H9 (cell line): ENCODE data around the gene MAP2K2. TPM values are rescaled to one million over a fixed set of nuclear protein-coding genes. Genes with fewer than 3 reads are reported as not detected.
"Not testable (repeated sequence)": the region's sequence is repeated elsewhere in the genome, so short reads cannot be mapped to it uniquely, and the experiment has no call there.

Experiments
- DNase-seq: peaks from one replicate; pipeline ENCODE4 v3.0.0-alpha.2; 2017
- H2AFZ ChIP-seq: one replicate; pipeline ENCODE4 v1.6.1; 2013; ENCODE audit warnings: mild to moderate bottlenecking, low read length, control low read depth, moderate library complexity
- H2AK5ac ChIP-seq: 2 replicates; pipeline ENCODE4 v1.6.1; 2013; ENCODE audit warnings: low read length, control low read depth, mixed read lengths; ENCODE audit not compliant: insufficient read length
- H2BK120ac ChIP-seq: one replicate; pipeline ENCODE4 v1.6.1; 2013; ENCODE audit warnings: low read depth, mild to moderate bottlenecking, low read length, control low read depth, inconsistent platforms; ENCODE audit not compliant: poor library complexity, severe bottlenecking
- H2BK12ac ChIP-seq: 2 replicates; pipeline ENCODE4 v1.6.1; 2013; ENCODE audit warnings: low read length, control low read depth, mixed read lengths, low read depth; ENCODE audit not compliant: insufficient read length
- H2BK15ac ChIP-seq: 2 replicates; pipeline ENCODE4 v1.6.1; 2013; ENCODE audit warnings: low read depth, low read length, control low read depth
- H2BK20ac ChIP-seq: one replicate; pipeline ENCODE4 v1.6.1; 2013; ENCODE audit warnings: low read depth, mild to moderate bottlenecking, low read length, control low read depth, inconsistent platforms; ENCODE audit not compliant: poor library complexity, severe bottlenecking
- H2BK5ac ChIP-seq: 2 replicates; pipeline ENCODE4 v1.6.1; 2013; ENCODE audit warnings: low read length, control low read depth, mixed read lengths; ENCODE audit not compliant: insufficient read length
- H3K14ac ChIP-seq: 2 replicates; pipeline ENCODE4 v1.6.1; 2013; ENCODE audit warnings: low read length, control low read depth; ENCODE audit not compliant: insufficient read depth
- H3K18ac ChIP-seq: 2 replicates; pipeline ENCODE4 v1.6.1; 2013; ENCODE audit warnings: low read depth, mild to moderate bottlenecking, mixed read lengths, low read length, control low read depth; ENCODE audit not compliant: insufficient read length
- H3K23ac ChIP-seq: 2 replicates; pipeline ENCODE4 v1.6.1; 2013; ENCODE audit warnings: low read length, control low read depth, mixed read lengths, low read depth; ENCODE audit not compliant: insufficient read length
- H3K23me2 ChIP-seq: 2 replicates; pipeline ENCODE4 v1.6.1; 2013; ENCODE audit warnings: low read depth, mild to moderate bottlenecking, mixed read lengths, low read length, control low read depth; ENCODE audit not compliant: insufficient read length, poor library complexity, severe bottlenecking
- H3K27ac ChIP-seq: 2 replicates; pipeline ENCODE4 v1.5.1; 2013; ENCODE audit warnings: low read length, control low read depth, mixed read lengths, low read depth; ENCODE audit not compliant: insufficient read length
- H3K27me3 ChIP-seq: 2 replicates; pipeline ENCODE4 v1.6.1; 2013; ENCODE audit warnings: low read length, control low read depth, inconsistent platforms; ENCODE audit not compliant: insufficient read depth
- H3K4ac ChIP-seq: 2 replicates; pipeline ENCODE4 v1.6.1; 2013; ENCODE audit warnings: low read depth, mild to moderate bottlenecking, control low read depth, inconsistent platforms, low read length, moderate library complexity
- H3K4me1 ChIP-seq: 2 replicates; pipeline ENCODE4 v1.6.1; 2013; ENCODE audit warnings: low read length, control low read depth, inconsistent platforms; ENCODE audit not compliant: insufficient read depth
- H3K4me2 ChIP-seq: 2 replicates; pipeline ENCODE4 v1.6.1; 2013; ENCODE audit warnings: low read length, control low read depth, mixed read lengths; ENCODE audit not compliant: insufficient read length, insufficient read depth
- H3K56ac ChIP-seq: 2 replicates; pipeline ENCODE4 v1.6.1; 2013; ENCODE audit warnings: low read depth, mild to moderate bottlenecking, mixed read lengths, low read length, control low read depth; ENCODE audit not compliant: insufficient read length
- H3K79me1 ChIP-seq: 2 replicates; pipeline ENCODE4 v1.6.1; 2013; ENCODE audit warnings: low read depth, mild to moderate bottlenecking, moderate library complexity, low read length, control low read depth, inconsistent platforms; ENCODE audit not compliant: insufficient read depth, poor library complexity, severe bottlenecking
- H3K79me2 ChIP-seq: 2 replicates; pipeline ENCODE4 v1.6.1; 2013; ENCODE audit warnings: low read length, control low read depth, inconsistent platforms; ENCODE audit not compliant: insufficient read depth
- H3K9ac ChIP-seq: 2 replicates; pipeline ENCODE4 v1.6.1; 2013; ENCODE audit warnings: low read length, control low read depth, mixed read lengths; ENCODE audit not compliant: insufficient read length; ENCODE audit errors: extremely low read depth
- H3K9me3 ChIP-seq: one replicate; pipeline ENCODE4 v1.6.1; 2013; ENCODE audit warnings: low read depth, low read length, inconsistent platforms; ENCODE audit not compliant: control insufficient read depth
- H3T11ph ChIP-seq: one replicate; pipeline ENCODE4 v1.6.1; 2013; ENCODE audit warnings: mild to moderate bottlenecking, low read length, control low read depth, inconsistent platforms
- H4K20me1 ChIP-seq: one replicate; pipeline ENCODE4 v1.6.1; 2013; ENCODE audit not compliant: control insufficient read depth, insufficient read length, insufficient read depth
- H4K5ac ChIP-seq: 2 replicates; pipeline ENCODE4 v1.6.1; 2013; ENCODE audit warnings: low read depth, mild to moderate bottlenecking, mixed read lengths, low read length, control low read depth; ENCODE audit not compliant: insufficient read length
- H4K8ac ChIP-seq: replicated peaks from 2 replicates; pipeline ENCODE4 v1.6.1; 2013; ENCODE audit warnings: low read length, control low read depth, mixed read lengths, low read depth; ENCODE audit not compliant: insufficient read length
- H4K91ac ChIP-seq: 2 replicates; pipeline ENCODE4 v1.6.1; 2013; ENCODE audit warnings: low read depth, mild to moderate bottlenecking, moderate library complexity, mixed read lengths, low read length, control low read depth; ENCODE audit not compliant: insufficient read length
- H3K27ac Mint-ChIP-seq, 3 experiments: 2 replicates in 2 of 3; 3 replicates in 1 of 3; pipeline ENCODE4 v1.8.0; 2020 to 2021; ENCODE audit warnings: mixed read lengths in 3 of 3, mild to moderate bottlenecking in 1 of 3, moderate library complexity in 1 of 3
- H3K27me3 Mint-ChIP-seq: 2 replicates; pipeline ENCODE4 v1.8.0; 2021; ENCODE audit warnings: low read depth, mild to moderate bottlenecking, moderate library complexity, mixed read lengths
- H3K36me3 Mint-ChIP-seq, 3 experiments: 2 replicates in 2 of 3; 3 replicates in 1 of 3; pipeline ENCODE4 v1.8.0; 2020 to 2021; ENCODE audit warnings: low read depth in 3 of 3, mixed read lengths in 3 of 3; ENCODE audit not compliant: insufficient read depth in 1 of 3
- H3K4me1 Mint-ChIP-seq, 2 experiments: 2 replicates each; pipeline ENCODE4 v1.8.0; 2020; ENCODE audit warnings: mixed read lengths in 2 of 2
- H3K4me3 Mint-ChIP-seq, 2 experiments: 2 replicates in 1 of 2; 3 replicates in 1 of 2; pipeline ENCODE4 v1.8.0; 2020 to 2021; ENCODE audit warnings: mild to moderate bottlenecking in 2 of 2, mixed read lengths in 2 of 2, moderate library complexity in 1 of 2
- H3K9me3 Mint-ChIP-seq, 2 experiments: 2 replicates in 1 of 2; 3 replicates in 1 of 2; pipeline ENCODE4 v1.8.0; 2020; ENCODE audit warnings: mild to moderate bottlenecking in 2 of 2, mixed read lengths in 2 of 2, moderate library complexity in 1 of 2
- WGBS: extraction: QIAGEN DNeasy Blood & Tissue Kit; methylation state at CpG from one replicate; pipeline ENCODE4 v1.1.7; 2013; ENCODE audit warnings: missing lambda C conversion rate, low lambda C conversion rate, mixed read lengths; ENCODE audit not compliant: insufficient read length; ENCODE audit errors: extremely low coverage; 5-methylcytosine and 5-hydroxymethylcytosine counted together
- total RNA-seq: library from RNA; stranded (reverse); gene quantifications from 2 replicates; pipeline ENCODE4 v1.2.1, GENCODE V29; 2021
- TF ChIP-seq, protein P1 (sequence below): fragments of 200-600 bp; sonication (generic); conservative IDR thresholded peaks from 3 replicates; pipeline ENCODE4 v1.8.0; 2021; ENCODE audit warnings: antibody characterized with exemption, mild to moderate bottlenecking

MAP2K2 gene
- total RNA-seq, 1 experiment from 2014 or later, result 167 TPM

DNA sequence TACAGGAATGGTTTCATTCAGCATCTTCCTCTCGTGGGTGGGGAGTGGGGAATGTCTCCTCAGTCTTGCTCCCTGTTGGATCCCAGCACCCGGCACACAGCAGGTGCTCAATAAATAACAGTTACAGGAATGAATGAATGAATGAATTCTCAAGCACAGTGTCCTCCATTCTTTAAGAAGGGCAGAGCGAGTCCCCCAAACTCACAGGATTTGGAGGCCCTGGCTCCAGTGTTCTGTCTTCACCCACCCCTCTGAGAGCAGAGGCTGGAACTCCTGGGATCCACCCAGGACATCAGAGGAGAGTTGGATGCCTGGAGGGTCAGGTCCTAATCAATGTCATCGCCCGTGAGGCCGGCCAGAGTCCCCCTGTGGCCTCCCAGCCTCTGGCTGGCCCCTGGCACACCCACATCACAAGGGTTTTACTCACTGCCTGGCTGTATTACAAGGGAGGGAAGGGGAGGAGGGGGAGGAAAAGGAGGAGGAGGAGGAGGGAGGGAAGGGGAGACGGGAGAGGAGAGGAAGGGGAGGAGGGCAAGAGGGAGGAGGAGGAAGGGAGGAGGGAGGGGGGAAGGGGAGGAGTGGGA lies 20.8 kb upstream of the MAP2K2 start:
- no peaks in the 10 kb centered on the region for H4K20me1 ChIP-seq
- no peak overlapping the region for H2BK5ac ChIP-seq
- no peaks in the 10 kb centered on the region; the same call in 1 of the 2 replicates for H3K4me1 ChIP-seq
- H3K9me3 Mint-ChIP-seq, result no peaks in the 10 kb centered on the region; a peak in 1 of 5 replicates
- no peak overlapping the region for H4K5ac ChIP-seq
- no peak overlapping the region for H3K27ac Mint-ChIP-seq
- no peaks in the 10 kb centered on the region for H3K79me2 ChIP-seq
- H3K9ac ChIP-seq, result no peak overlapping the region
- H2BK12ac ChIP-seq, result no peak overlapping the region
- H2BK15ac ChIP-seq, result no peak overlapping the region
- no peak overlapping the region for H2BK20ac ChIP-seq
- peaks cover 1 to 6% of the 10 kb centered on the region in 2 experiments; a peak in 3 of 4 replicates for H3K4me1 Mint-ChIP-seq
- H3K18ac ChIP-seq, result no peak overlapping the region
- WGBS, result no CpG with 5 or more reads among the region's 7 CpGs
- H3K27me3 Mint-ChIP-seq, result peaks cover 46% of the 10 kb centered on the region
- no peak overlapping the region for H3K23ac ChIP-seq
- H3K4me3 Mint-ChIP-seq, result no peak overlapping the region
- no peak overlapping the region for H2AK5ac ChIP-seq
- no peak overlapping the region for H3K27ac ChIP-seq
- no peak for DNase-seq
- H3K27me3 ChIP-seq, result no peaks in the 10 kb centered on the region
- no peak overlapping the region for H3K4me2 ChIP-seq
- H3K4ac ChIP-seq, result no peak overlapping the region
- no peaks in the 10 kb centered on the region for H3K23me2 ChIP-seq
- no peaks in the 10 kb centered on the region for H3K36me3 Mint-ChIP-seq
- H3K9me3 ChIP-seq, result no peaks in the 10 kb centered on the region
- H2BK120ac ChIP-seq, result no peak overlapping the region
- H3K79me1 ChIP-seq, result no peaks in the 10 kb centered on the region
- H3T11ph ChIP-seq, result no peak overlapping the region
- H3K56ac ChIP-seq, result no peak overlapping the region
- H4K91ac ChIP-seq, result no peak overlapping the region
- H4K8ac ChIP-seq, result no peak overlapping the region
- TF ChIP-seq, protein P1, sequence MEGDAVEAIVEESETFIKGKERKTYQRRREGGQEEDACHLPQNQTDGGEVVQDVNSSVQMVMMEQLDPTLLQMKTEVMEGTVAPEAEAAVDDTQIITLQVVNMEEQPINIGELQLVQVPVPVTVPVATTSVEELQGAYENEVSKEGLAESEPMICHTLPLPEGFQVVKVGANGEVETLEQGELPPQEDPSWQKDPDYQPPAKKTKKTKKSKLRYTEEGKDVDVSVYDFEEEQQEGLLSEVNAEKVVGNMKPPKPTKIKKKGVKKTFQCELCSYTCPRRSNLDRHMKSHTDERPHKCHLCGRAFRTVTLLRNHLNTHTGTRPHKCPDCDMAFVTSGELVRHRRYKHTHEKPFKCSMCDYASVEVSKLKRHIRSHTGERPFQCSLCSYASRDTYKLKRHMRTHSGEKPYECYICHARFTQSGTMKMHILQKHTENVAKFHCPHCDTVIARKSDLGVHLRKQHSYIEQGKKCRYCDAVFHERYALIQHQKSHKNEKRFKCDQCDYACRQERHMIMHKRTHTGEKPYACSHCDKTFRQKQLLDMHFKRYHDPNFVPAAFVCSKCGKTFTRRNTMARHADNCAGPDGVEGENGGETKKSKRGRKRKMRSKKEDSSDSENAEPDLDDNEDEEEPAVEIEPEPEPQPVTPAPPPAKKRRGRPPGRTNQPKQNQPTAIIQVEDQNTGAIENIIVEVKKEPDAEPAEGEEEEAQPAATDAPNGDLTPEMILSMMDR, result no peak
- H2AFZ ChIP-seq, result no peak overlapping the region
- H3K14ac ChIP-seq, result no peak overlapping the region

DNA sequence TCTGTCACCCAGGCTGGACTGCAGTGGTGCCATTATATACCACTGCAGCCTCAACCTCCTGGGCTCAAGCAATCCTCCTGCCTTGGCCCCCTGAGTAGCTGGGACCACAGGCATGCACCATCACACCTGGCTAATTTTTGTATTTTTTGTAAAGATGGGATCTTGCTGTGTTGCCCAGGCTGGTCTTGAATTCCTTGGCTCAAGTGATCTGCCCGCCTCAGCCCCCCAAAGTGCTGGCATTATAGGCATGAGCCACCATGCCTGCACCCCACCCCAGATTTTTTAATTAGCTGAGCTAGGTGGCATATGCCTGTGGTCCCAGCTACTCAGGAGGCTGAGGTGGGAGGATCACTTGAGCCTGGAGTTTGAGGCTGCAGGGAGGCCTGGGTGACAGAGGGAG lies 19.0 kb upstream of the MAP2K2 start:
- H3K79me2 ChIP-seq, H3K4me2 ChIP-seq, H3K9me3 Mint-ChIP-seq, H2BK5ac ChIP-seq, H3K23ac ChIP-seq, H3K18ac ChIP-seq, H3K27me3 ChIP-seq, H4K8ac ChIP-seq, H2BK20ac ChIP-seq, H4K91ac ChIP-seq, H3K27ac ChIP-seq, H3K36me3 Mint-ChIP-seq, H2BK12ac ChIP-seq, H3K56ac ChIP-seq, H2AK5ac ChIP-seq, H3K14ac ChIP-seq, H4K20me1 ChIP-seq, H3K9ac ChIP-seq, H3K4me3 Mint-ChIP-seq, H3K79me1 ChIP-seq, H3K4me1 Mint-ChIP-seq, H2BK120ac ChIP-seq, H3T11ph ChIP-seq, H2BK15ac ChIP-seq, H3K4ac ChIP-seq, H2AFZ ChIP-seq, H4K5ac ChIP-seq, H3K27ac Mint-ChIP-seq, H3K4me1 ChIP-seq, H3K23me2 ChIP-seq, H3K9me3 ChIP-seq, DNase-seq: not testable (repeated sequence)
- no CpG with 5 or more reads among the region's 1 CpG for WGBS
- peaks cover 34% of the 10 kb centered on the region for H3K27me3 Mint-ChIP-seq
